HAP-1 (cell line): ENCODE results near the gene PPP2R1B.

Experiments
- DNase-seq, 2 experiments: peaks; one replicate each; pipeline ENCODE4 v3.0.0-alpha.2; 2016 to 2020; ENCODE audit warnings: low spot score in 2 of 2
- H3K27me3 ChIP-seq: fragments of 250-450 bp; sonication (Bioruptor Pico); 2 replicates; pipeline ENCODE4 v1.5.1; 2020; ENCODE audit warnings: low read depth, mild to moderate bottlenecking, moderate library complexity
- H3K36me3 ChIP-seq: fragments of 250-450 bp; sonication (Bioruptor Pico); replicated peaks from 2 replicates; pipeline ENCODE4 v1.5.1; 2020; ENCODE audit warnings: mild to moderate bottlenecking
- H3K4me1 ChIP-seq: fragments of 250-450 bp; sonication (Bioruptor Pico); 2 replicates; pipeline ENCODE4 v1.5.1; 2020; ENCODE audit warnings: mild to moderate bottlenecking
- H3K4me3 ChIP-seq: fragments of 250-450 bp; sonication (Bioruptor Pico); 2 replicates; pipeline ENCODE4 v1.5.1; 2020; ENCODE audit warnings: mild to moderate bottlenecking, moderate library complexity
- H3K9me3 ChIP-seq: fragments of 250-450 bp; sonication (Bioruptor Pico); 2 replicates; pipeline ENCODE4 v1.5.1; 2020; ENCODE audit warnings: mild to moderate bottlenecking, moderate library complexity
- in situ Hi-C: fragments of 300-500 bp; cut with MboI; formaldehyde crosslinking; loops from 3 replicates; pipeline ENCODE4 v1.14.3; 2020; ENCODE audit warnings: low sequenced_read_pairs, inconsistent platforms, mixed read lengths

Gene PPP2R1B

GRCh38 chr11:111698852-111699559 is 67.2 kb downstream of the PPP2R1B start:
- no peaks in the 10 kb centered on the region for H3K4me1 ChIP-seq
- H3K4me3 ChIP-seq, result no peak overlapping the region
- no peaks in the 10 kb centered on the region for H3K27me3 ChIP-seq
- no peak for DNase-seq
- H3K36me3 ChIP-seq, result peaks cover 2% of the 10 kb centered on the region; the same call in 1 of the 2 replicates
- H3K9me3 ChIP-seq, result no peaks in the 10 kb centered on the region
- in situ Hi-C loops, result no loop called here

DNA sequence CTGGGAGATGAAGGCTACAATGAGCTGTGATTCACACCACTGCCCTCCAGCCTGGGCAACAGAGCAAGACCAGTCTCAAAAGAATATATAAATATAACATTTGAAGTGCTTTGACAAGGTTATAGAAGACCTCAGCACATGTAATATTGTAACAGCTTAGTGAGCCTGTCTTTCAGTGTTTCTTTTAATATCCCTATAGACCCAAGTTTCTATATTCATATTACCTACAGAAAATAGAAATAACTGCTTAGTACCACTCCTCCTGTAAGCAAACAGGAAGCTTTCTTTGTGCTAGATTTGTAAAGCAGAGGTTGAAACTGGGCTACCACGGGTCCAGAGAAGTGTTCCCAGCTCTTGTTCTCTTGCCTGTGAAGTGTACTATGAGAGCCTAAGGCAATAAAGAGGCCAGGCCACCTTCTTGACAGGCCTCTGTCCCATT is 68.2 kb downstream of the PPP2R1B start:
- no peak for DNase-seq
- H3K36me3 ChIP-seq, result no peaks in the 10 kb centered on the region; the same call in 1 of the 2 replicates
- H3K4me1 ChIP-seq, result no peaks in the 10 kb centered on the region

GRCh38 chr11:111696556-111696955 is 69.6 kb downstream of the PPP2R1B start:
- Histone ChIP-seq H3K4me3 (no peak overlapping the region), H3K36me3 (no peaks in the 10 kb centered on the region; the same call in 1 of the 2 replicates), H3K9me3 (no peaks in the 10 kb centered on the region), H3K27me3 (no peaks in the 10 kb centered on the region), H3K4me1 (no peaks in the 10 kb centered on the region)
- in situ Hi-C loops, result no loop called here
- no peak for DNase-seq

More for the DNA sequence above, 68.2 kb downstream of the PPP2R1B start:
- no peaks in the 10 kb centered on the region for H3K9me3 ChIP-seq
- no peaks in the 10 kb centered on the region for H3K27me3 ChIP-seq
- in situ Hi-C loops, result no loop called here
- no peak overlapping the region for H3K4me3 ChIP-seq

DNA sequence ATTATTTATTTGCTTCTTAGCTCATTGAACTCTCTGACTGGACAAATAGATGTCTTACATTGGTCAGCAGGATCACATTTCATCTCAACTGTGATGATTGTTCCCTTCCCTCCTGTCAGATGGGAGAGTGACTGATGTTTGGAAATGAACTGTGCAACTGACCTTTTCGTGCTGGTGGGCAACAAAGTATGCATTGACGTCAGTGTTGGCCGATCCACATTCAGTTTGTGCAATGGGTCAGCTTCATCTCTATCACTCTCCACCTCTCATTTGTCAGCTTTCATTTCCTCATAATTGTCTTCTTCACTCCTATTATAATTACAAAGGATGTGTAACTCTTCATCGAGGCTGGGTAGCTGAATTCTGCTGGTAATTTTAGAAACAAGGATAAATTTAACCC is 71.3 kb downstream of the PPP2R1B start:
- no peaks in the 10 kb centered on the region; the same call in 1 of the 2 replicates for H3K36me3 ChIP-seq
- no peaks in the 10 kb centered on the region for H3K9me3 ChIP-seq
- H3K4me1 ChIP-seq, result no peaks in the 10 kb centered on the region
- in situ Hi-C loops, result no loop called here
- H3K27me3 ChIP-seq, result no peaks in the 10 kb centered on the region
- DNase-seq, result no peak
- H3K4me3 ChIP-seq, result no peak overlapping the region

DNA sequence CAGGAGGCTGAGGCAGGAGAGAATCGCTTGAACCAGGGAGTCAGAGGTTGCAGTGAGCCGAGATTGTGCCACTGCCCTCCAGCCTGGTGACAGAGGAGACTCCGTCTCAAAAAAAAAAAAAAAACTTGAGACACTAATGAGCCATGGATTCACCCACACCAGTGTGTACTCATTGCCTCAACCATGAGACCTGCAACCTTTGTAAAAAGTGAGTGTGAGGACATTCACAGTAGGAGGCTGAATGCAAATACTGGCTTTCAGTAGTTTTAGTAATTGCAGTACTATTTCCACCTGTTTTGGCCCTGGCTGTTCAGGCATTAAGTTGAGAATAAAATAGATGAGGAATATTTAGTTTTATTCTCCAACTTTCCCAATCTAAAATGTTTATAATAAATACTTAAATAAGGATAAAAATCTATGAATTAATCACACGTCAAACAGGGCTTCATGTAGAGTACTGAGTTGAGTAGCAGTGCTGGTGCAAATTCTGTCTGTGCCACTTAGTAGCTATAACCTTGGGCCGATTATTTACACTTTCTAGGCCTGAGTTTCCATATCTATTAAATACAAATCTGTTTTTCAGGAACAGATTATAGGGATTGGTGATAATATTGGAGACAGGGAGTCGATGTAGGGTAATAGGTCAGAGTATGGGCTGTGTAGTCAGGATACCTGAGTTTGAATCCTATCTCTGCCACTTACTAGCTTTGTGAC is 72.8 kb downstream of the PPP2R1B start:
- Histone ChIP-seq H3K27me3 (no peaks in the 10 kb centered on the region), H3K4me3 (no peak overlapping the region), H3K4me1 (no peaks in the 10 kb centered on the region), H3K9me3 (no peaks in the 10 kb centered on the region), H3K36me3 (no peaks in the 10 kb centered on the region; the same call in 1 of the 2 replicates)
- in situ Hi-C loops, result no loop called here
- no peak for DNase-seq

- no peaks in the 10 kb centered on the region for H3K27me3 ChIP-seq
- no peaks in the 10 kb centered on the region for H3K36me3 ChIP-seq
- no peak for DNase-seq
- in situ Hi-C loops, result no loop called here
- H3K9me3 ChIP-seq, result no peaks in the 10 kb centered on the region
- H3K4me1 ChIP-seq, result no peaks in the 10 kb centered on the region
- no peak overlapping the region for H3K4me3 ChIP-seq
Measured at GRCh38 chr11:111691741-111692140, 74.4 kb downstream of the PPP2R1B start.

DNA sequence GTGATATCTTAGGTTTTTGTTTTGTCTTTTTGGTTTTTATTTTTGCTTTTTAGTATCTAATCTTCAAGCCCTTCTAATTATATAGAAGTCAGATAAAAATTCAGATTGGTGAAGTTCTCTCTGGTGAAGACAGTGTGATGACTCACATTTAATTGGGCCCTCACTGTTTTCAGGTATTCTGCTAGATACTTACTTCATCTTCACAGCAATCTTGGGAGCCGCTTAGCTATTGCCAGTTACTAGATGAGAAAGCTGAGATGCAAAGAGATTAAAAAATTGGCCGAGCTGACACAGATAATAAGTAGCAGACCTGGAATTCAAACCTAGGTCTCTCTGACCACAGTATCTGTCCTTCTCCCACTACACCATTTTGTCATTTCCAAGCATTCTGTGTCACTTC is 75.0 kb downstream of the PPP2R1B start:
- in situ Hi-C loops, result no loop called here
- no peaks in the 10 kb centered on the region for H3K27me3 ChIP-seq
- H3K4me1 ChIP-seq, result no peaks in the 10 kb centered on the region
- H3K36me3 ChIP-seq, result no peaks in the 10 kb centered on the region
- no peak for DNase-seq
- H3K9me3 ChIP-seq, result no peaks in the 10 kb centered on the region
- no peak overlapping the region for H3K4me3 ChIP-seq

DNA sequence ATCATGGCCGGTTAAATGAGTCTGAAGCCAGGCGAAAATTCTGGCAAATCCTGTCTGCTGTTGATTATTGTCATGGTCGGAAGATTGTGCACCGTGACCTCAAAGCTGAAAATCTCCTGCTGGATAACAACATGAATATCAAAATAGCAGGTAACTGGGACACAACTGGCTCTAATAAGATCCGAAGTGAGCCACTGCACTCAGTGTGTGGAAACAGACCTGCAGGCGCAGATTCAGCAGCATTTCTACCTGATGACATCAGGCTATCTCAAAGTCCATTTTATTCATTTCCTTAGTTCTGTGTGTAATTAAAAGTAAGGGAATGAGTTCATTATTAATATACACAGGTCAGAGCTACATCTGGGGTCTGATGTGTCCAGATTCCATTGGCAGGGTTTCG is 78.2 kb downstream of the PPP2R1B start:
- in situ Hi-C loops, result no loop called here
- Histone ChIP-seq H3K27me3 (no peaks in the 10 kb centered on the region), H3K9me3 (no peaks in the 10 kb centered on the region), H3K36me3 (no peaks in the 10 kb centered on the region), H3K4me3 (no peak overlapping the region), H3K4me1 (no peaks in the 10 kb centered on the region)
- DNase-seq, result no peak

DNA sequence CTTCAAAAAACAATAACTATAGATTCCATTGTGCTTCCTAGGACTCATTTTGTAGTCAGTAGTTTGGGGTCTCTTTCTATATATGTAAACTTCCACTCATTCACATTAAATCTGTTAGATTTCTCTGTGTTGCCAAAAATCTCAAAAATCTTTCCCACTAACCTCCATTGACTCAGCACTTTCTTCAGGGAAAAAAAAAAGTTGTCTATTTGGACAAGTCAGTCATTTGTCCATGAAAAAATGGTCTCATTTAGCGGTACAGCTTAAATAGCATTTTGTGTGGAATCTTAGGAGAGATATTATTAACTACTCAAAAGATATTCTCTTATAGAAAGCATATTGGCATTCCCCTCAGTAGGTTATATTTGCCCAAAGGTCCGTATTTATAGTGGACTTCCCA is 81.9 kb downstream of the PPP2R1B start:
- no peaks in the 10 kb centered on the region for H3K36me3 ChIP-seq
- no peak for DNase-seq
- H3K27me3 ChIP-seq, result no peaks in the 10 kb centered on the region
- in situ Hi-C loops, result no loop called here
- H3K4me3 ChIP-seq, result no peak overlapping the region
- H3K4me1 ChIP-seq, result no peaks in the 10 kb centered on the region
- H3K9me3 ChIP-seq, result no peaks in the 10 kb centered on the region

GRCh38 chr11:111683806-111684205 is 82.4 kb downstream of the PPP2R1B start:
- Histone ChIP-seq H3K4me1 (no peaks in the 10 kb centered on the region), H3K27me3 (no peaks in the 10 kb centered on the region), H3K4me3 (no peak overlapping the region), H3K9me3 (no peaks in the 10 kb centered on the region), H3K36me3 (no peaks in the 10 kb centered on the region)
- in situ Hi-C loops, result no loop called here
- DNase-seq, result no peak

GRCh38 chr11:111680486-111681175 is 85.6 kb downstream of the PPP2R1B start:
- Histone ChIP-seq H3K27me3 (no peaks in the 10 kb centered on the region), H3K9me3 (no peaks in the 10 kb centered on the region), H3K4me3 (no peak overlapping the region), H3K4me1 (peaks cover 5% of the 10 kb centered on the region), H3K36me3 (no peaks in the 10 kb centered on the region)
- in situ Hi-C loops, result no loop called here
- no peak for DNase-seq
